ENCODE results near the gene TRAP1. TPM values are rescaled to one million over a fixed set of nuclear protein-coding genes. Genes with fewer than 3 reads are reported as not detected.
A peak's percentile ranks its signal among the peaks of the same experiment; 100 is the strongest.

Gene TRAP1
- total RNA-seq, 8 experiments from 2014 or later, result 76.9 to 215 (median 99.6) TPM

DNA sequence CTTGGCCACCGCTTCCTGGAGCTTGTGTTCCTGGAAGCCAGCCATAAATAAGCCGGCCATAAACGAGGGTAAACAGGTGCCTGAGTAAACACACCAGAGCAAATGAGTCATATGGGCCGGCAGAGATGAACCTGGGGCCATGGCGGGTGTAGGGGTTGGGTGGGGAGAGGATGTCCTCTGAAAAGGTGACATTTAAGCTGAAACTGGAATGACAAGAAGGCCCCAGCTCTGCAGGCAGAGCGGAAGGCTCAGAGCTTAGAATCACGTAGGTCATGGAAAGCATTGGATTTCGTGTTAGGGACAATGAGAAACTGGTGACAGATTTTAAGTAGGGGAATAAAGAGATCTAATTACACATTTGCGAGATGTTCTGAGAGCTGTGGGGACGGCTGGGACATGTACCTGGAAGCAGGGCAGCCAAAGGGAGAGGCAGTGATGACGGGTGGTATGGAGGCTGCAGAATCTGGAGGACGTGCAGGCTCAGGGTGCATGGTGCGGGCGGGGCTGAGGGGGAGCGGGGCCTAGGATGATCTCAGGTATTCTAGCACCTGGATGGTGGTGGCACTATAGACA lies 70.9 kb downstream of the TRAP1 start:
- peaks cover 22 to 29% of the 10 kb centered on the region in 2 donors for H3K4me1 ChIP-seq (replicated peaks in 1 of 2)
- WGBS, 10 experiments, result 20 to 89% (median 79%) methylated on average over 1 to 9 of the region's 15 CpGs; no CpG with 5 or more reads in 4 of the 10 experiments
- in situ Hi-C loops (cut with MboI; ENCODE audit: low pct_unique_long_range_greater_than_20kb in 2 of 9, low sequenced_read_pairs in 9 of 9, unreplicated experiment in 9 of 9), result no loop called here
- H3K27ac ChIP-seq, result peak overlapping the region; percentile 69 to 79
- no peak overlapping the region for H3K4me3 ChIP-seq
- peak in 2 of 8 experiments; percentile 1 to 6 for ATAC-seq (replicated peaks in 6 of 8)

- in situ Hi-C loops (cut with MboI; ENCODE audit: low pct_unique_long_range_greater_than_20kb in 2 of 9, low sequenced_read_pairs in 9 of 9, unreplicated experiment in 9 of 9), result no loop called here
- peak overlapping the region; percentile 69 to 79 for H3K27ac ChIP-seq
Measured at GRCh38 chr16:3645504-3646347, 71.6 kb downstream of the TRAP1 start.

GRCh38 chr16:3645108-3645503 lies 72.2 kb downstream of the TRAP1 start:
- in situ Hi-C loops (cut with MboI; ENCODE audit: low pct_unique_long_range_greater_than_20kb in 2 of 9, low sequenced_read_pairs in 9 of 9, unreplicated experiment in 9 of 9), result no loop called here
- no peak overlapping the region for H3K4me3 ChIP-seq
- peaks cover 22 to 29% of the 10 kb centered on the region in 2 donors for H3K4me1 ChIP-seq (replicated peaks in 1 of 2)
- peak overlapping the region; percentile 69 to 79 for H3K27ac ChIP-seq
- ATAC-seq (replicated peaks in 6 of 8), result no peak
- whole genome bisulfite sequencing, 10 experiments, result 17 to 56% (median 37%) methylated on average over 1 to 5 of the region's 6 CpGs; no CpG with 5 or more reads in 3 of the 10 experiments

More at GRCh38 chr16:3645504-3646347, 71.6 kb downstream of the TRAP1 start:
- H3K4me1 ChIP-seq (replicated peaks in 1 of 2), result peaks cover 22 to 29% of the 10 kb centered on the region in 2 donors
- ATAC-seq (replicated peaks in 6 of 8), result peak in 7 of 8 experiments; percentile 73 to 89 (median 85)
- whole genome bisulfite sequencing, 10 experiments, result 9 to 94% (median 71%) methylated on average over 3 to 8 of the region's 19 CpGs; no CpG with 5 or more reads in 4 of the 10 experiments
- no peak overlapping the region for H3K4me3 ChIP-seq

GRCh38 chr16:3643095-3643730 lies 74.1 kb downstream of the TRAP1 start:
- in situ Hi-C loops (cut with MboI; ENCODE audit: low pct_unique_long_range_greater_than_20kb in 2 of 9, low sequenced_read_pairs in 9 of 9, unreplicated experiment in 9 of 9), result no loop called here
- Histone ChIP-seq H3K4me1 (replicated peaks in 1 of 2) (peaks cover 22 to 29% of the 10 kb centered on the region in 2 donors), H3K27ac (peak overlapping the region in 1 of 2 donors; percentile 26), H3K4me3 (no peak overlapping the region)
- ATAC-seq (replicated peaks in 6 of 8), result no peak
- WGBS, 10 experiments, result 80 to 92% (median 85%) methylated on average over 1 to 7 of the region's 14 CpGs; no CpG with 5 or more reads in 3 of the 10 experiments

DNA sequence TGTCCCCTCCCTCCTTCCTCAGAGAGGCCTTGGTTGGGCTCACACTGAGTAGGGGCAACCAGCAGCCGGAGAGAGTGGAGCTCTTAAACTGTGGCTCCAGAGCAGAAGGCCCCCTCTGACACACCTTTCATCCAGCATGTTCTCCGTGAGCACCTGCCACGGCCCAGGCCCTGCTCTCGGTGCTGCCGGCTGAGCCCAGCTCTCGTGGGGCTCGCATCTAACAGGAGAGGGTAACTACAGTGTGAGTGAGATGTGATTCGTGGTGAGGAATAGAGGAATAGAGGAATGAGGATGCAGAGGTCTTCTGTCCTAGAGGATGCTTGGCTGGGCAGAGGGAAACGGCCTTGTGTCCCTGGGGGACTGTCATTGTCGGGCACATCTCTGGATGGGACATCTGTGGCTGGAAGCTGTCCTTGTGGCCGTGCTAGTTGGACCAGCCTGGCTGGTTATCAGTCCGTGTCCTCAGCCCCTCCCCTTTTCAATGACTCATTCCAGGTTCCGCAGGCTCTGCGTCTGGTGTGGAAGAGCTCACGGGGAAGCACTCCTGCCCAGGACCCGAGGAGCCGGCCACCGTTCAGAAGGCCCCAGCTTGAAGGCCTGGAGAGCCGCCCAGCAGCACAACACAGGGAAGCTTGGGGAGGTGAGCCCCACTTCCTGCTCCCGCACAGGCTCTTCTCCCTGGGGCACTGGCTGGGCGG lies 74.8 kb downstream of the TRAP1 start:
- peaks cover 22 to 29% of the 10 kb centered on the region in 2 donors for H3K4me1 ChIP-seq (replicated peaks in 1 of 2)
- peak in 6 of 8 experiments; percentile 75 to 82 (median 80) for ATAC-seq (replicated peaks in 6 of 8)
- H3K4me3 ChIP-seq, result no peak overlapping the region
- in situ Hi-C loops (cut with MboI; ENCODE audit: low pct_unique_long_range_greater_than_20kb in 2 of 9, low sequenced_read_pairs in 9 of 9, unreplicated experiment in 9 of 9), result no loop called here
- H3K27ac ChIP-seq, result peak overlapping the region in 1 of 2 donors; percentile 26
- WGBS, 10 experiments, result 60 to 76% (median 71%) methylated on average over 6 to 10 of the region's 21 CpGs; no CpG with 5 or more reads in 6 of the 10 experiments

DNA sequence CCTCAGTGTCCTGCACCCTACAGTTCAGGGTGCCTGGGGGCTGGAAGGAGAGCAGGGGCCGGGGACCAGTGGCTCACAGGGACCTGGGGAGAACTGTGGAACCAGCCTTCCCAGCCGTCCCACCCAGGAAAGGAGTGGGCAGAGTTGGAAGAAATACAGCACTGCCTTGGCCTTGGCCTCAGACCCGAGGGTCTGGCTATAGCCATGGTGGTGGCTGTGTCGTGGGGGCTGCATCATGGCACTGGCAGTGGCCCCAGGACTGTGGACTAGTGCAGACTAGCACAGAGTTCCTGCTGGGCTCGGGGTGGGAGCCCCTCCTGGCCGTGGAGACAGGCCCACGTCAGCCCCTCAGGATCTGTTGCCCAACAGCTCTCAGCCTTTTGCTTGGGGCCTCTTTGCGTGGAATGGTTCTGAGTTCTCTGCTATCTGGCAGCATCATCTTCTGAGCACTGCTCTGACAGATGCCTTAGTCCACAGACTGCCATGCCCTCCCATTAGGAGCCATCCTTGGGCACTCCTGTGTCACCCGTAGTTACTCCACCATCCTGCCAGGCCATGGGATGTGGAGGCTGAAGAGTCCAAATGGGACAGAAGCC lies 75.4 kb downstream of the TRAP1 start:
- H3K4me3 ChIP-seq, result no peak overlapping the region
- no peak overlapping the region for H3K27ac ChIP-seq
- H3K4me1 ChIP-seq (replicated peaks in 1 of 2), result peaks cover 22 to 29% of the 10 kb centered on the region in 2 donors
- in situ Hi-C loops (cut with MboI; ENCODE audit: low pct_unique_long_range_greater_than_20kb in 2 of 9, low sequenced_read_pairs in 9 of 9, unreplicated experiment in 9 of 9), result no loop called here
- WGBS, 10 experiments, result 78 to 100% (median 94%) methylated on average over 1 to 6 of the region's 9 CpGs; no CpG with 5 or more reads in 6 of the 10 experiments
- ATAC-seq (replicated peaks in 6 of 8), result no peak

DNA sequence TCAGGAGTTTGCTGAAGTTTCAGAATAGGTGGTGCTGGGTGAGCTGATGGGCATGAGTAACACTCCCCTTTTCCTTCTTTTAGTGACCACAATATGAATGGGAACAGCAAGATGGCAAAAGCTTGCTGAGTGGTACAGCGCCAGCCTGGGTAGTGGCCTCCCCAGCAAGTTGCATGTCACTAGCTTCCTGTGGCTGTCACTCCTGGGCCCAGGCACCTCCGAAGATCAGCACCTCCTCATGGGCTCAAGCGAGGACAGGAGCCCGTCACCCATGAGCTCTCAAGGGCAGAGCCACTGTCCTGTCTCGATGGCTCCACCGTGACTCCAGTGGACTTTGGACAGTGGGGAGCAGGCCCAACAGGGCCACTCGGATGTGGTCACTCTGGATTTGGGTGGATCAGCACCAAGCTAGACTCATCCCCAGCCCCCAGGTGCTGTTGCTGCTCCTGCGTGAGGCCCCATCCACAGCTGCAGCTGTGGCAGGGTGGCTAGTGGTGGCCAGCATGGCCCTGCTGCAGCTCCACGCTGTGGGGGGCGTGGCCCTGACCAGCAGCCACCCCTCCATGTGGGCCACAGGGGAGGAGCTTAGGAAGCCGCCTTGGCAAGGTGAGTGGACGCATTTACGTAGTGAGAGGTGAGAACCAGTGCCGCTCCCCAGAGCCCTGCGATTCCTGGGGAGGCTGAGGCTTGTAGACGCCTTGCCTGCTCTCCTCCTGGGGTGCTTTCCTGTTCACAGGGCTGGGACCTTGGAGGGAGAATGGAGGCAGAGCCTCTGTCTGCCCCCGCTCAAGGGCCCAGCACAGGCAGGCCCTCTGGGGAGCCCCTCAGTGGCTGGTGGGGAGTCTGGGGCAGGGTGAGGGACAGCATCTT lies 76.5 kb downstream of the TRAP1 start:
- in situ Hi-C loops (cut with MboI; ENCODE audit: low pct_unique_long_range_greater_than_20kb in 2 of 9, low sequenced_read_pairs in 9 of 9, unreplicated experiment in 9 of 9), result no loop called here
- Histone ChIP-seq H3K4me1 (replicated peaks in 1 of 2) (peaks cover 14 to 19% of the 10 kb centered on the region in 2 donors), H3K27ac (no peak overlapping the region), H3K4me3 (no peak overlapping the region)
- WGBS, 10 experiments, result 90 to 97% (median 93%) methylated on average over 2 to 6 of the region's 17 CpGs; no CpG with 5 or more reads in 6 of the 10 experiments
- ATAC-seq (replicated peaks in 6 of 8), result no peak

- H3K27ac ChIP-seq, result no peak overlapping the region
- no peak for ATAC-seq (replicated peaks in 6 of 8)
- peaks cover 7 to 14% of the 10 kb centered on the region in 2 donors for H3K4me1 ChIP-seq (replicated peaks in 1 of 2)
- in situ Hi-C loops (cut with MboI; ENCODE audit: low pct_unique_long_range_greater_than_20kb in 2 of 9, low sequenced_read_pairs in 9 of 9, unreplicated experiment in 9 of 9), result no loop called here
- H3K4me3 ChIP-seq, result no peak overlapping the region
- WGBS, 10 experiments, result 83 to 100% (median 98%) methylated on average over 1 to 3 of the region's 3 CpGs; no CpG with 5 or more reads in 4 of the 10 experiments
Measured at GRCh38 chr16:3640207-3640606, 77.1 kb downstream of the TRAP1 start.

- in situ Hi-C loops (cut with MboI; ENCODE audit: low pct_unique_long_range_greater_than_20kb in 2 of 9, low sequenced_read_pairs in 9 of 9, unreplicated experiment in 9 of 9), result no loop called here
- no peak for ATAC-seq (replicated peaks in 6 of 8)
- Histone ChIP-seq H3K4me3 (no peak overlapping the region), H3K4me1 (replicated peaks in 1 of 2) (peaks cover 2 to 8% of the 10 kb centered on the region in 2 donors), H3K27ac (no peak overlapping the region)
- WGBS, 10 experiments, result 82 to 100% (median 91%) methylated on average over 2 to 13 of the region's 13 CpGs
Measured at GRCh38 chr16:3638916-3639644, 78.2 kb downstream of the TRAP1 start.

DNA sequence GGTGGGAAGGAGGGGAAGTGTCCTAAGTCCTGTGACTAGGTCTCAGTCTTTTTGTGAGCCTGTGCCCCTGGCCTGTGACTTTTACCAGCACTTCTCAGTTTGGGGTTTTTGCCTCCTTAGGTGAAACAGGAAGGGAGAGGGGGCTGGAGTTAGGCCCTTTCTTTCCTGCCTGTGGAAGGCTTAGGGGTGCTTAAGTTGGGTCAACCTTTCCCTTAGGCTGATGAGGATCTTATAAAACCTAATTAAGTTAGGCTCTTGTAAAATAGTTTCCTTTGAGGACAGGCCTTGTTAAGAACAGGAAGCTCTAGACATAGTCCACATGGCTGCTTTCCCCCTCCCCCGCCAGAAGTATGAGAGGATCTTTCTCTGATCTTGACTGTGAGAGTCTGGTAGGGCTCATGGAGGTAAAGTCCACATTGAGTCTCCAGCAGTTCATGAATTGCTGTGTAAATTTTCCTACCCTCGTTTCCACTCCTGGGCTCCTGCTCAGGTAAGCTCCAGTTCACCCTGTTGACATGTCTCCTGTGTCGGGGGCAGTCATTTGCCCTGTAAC lies 79.9 kb downstream of the TRAP1 start:
- WGBS, 10 experiments, result 0 to 69% (median 60%) methylated on average over 1 to 3 of the region's 3 CpGs; no CpG with 5 or more reads in 4 of the 10 experiments
- Histone ChIP-seq H3K4me1 (replicated peaks in 1 of 2) (peaks cover 0 to 2% of the 10 kb centered on the region in 2 donors), H3K27ac (no peak overlapping the region), H3K4me3 (no peak overlapping the region)
- ATAC-seq (replicated peaks in 6 of 8), result no peak
- in situ Hi-C loops (cut with MboI; ENCODE audit: low pct_unique_long_range_greater_than_20kb in 2 of 9, low sequenced_read_pairs in 9 of 9, unreplicated experiment in 9 of 9), result no loop called here
